GM19035 (cell line): ENCODE data around the gene ALOX15B.
"Not testable (repeated sequence)": the region's sequence is repeated elsewhere in the genome, so short reads cannot be mapped to it uniquely, and the experiment has no call there.

Source experiments
- ATAC-seq: cut with Tn5 transposase; IDR thresholded peaks from one replicate; pipeline ENCODE4 v1.9.1; 2021; ENCODE audit not compliant: unreplicated experiment

ALOX15B gene

GRCh38 chr17:8060274-8060673 lies 21.4 kb downstream of the ALOX15B start:
- ATAC-seq = no peak

GRCh38 chr17:8061851-8062250 lies 23.0 kb downstream of the ALOX15B start:
- not testable (repeated sequence) for ATAC-seq

DNA sequence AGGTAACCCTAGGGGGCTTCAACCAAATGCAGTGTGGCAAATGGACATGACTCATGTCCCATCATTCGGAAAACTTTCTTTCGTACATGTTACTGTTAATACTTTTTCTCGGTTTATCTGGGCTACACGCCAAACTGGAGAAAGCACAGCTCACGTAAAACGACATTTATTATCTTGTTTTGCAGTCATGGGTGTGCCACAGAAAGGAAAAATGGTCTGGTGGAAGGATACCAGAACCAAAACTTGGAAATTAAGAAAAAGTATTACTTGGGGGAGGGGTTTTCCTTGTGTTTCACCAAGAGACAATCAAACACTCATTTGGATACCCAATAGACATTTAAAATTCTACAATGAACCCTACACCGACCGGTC lies 23.6 kb downstream of the ALOX15B start:
- no peak for ATAC-seq

DNA sequence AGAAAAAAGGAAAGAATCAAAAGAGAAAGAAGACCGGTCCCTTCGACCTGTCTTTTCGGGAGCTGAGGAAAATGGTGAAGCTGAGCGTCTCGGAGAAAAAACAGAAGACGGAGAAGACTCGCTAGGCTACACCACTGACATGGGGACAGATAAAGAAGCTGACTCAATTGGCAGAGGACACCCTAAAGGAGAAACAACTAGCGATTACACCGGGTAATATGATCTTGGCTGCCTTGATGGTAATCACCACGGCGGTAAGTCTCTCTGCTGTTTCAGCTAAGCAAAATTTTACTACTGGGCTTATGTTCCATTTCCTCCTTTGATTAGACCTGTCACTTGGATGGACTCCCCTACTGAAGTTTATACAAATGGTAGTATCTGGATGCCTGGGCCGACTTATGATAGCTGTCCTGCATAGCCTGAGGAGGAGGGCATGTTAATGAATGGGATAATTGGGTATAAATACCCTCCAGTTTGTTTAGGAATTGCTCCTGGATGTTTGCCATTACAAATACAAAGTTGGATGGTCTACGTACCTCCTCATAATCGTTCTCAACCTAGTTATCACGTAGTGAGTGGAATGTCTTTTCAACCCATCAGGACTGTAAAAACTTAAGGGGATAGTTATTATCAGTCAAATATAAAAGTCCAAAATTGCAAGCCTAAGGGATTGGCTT lies 24.1 kb downstream of the ALOX15B start:
- ATAC-seq = no peak

GRCh38 chr17:8063761-8064534 lies 25.1 kb downstream of the ALOX15B start:
- ATAC-seq = no peak

DNA sequence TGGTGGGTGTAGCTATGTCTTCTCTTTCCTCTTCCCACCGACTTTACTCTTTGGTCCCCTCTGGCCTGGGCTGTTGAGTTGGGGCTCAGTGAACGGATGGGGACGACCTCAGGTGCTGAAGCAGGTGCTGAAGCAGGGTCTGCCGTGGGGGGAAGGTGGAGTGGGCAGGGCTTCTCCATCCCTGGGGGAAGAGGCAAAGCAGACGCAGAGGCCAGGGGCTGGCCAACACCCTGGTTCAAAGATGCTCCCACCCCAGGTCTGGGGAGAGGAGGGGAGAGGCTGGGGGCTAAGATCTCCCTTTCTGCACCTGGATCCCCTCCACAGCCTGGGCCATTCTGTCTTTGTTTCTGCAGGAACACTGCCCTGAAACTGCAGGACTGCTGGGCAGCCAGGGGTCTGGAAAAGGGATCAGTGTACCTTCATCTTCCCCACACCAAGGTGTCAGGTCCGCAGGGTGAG lies 25.7 kb downstream of the ALOX15B start:
- no peak for ATAC-seq

DNA sequence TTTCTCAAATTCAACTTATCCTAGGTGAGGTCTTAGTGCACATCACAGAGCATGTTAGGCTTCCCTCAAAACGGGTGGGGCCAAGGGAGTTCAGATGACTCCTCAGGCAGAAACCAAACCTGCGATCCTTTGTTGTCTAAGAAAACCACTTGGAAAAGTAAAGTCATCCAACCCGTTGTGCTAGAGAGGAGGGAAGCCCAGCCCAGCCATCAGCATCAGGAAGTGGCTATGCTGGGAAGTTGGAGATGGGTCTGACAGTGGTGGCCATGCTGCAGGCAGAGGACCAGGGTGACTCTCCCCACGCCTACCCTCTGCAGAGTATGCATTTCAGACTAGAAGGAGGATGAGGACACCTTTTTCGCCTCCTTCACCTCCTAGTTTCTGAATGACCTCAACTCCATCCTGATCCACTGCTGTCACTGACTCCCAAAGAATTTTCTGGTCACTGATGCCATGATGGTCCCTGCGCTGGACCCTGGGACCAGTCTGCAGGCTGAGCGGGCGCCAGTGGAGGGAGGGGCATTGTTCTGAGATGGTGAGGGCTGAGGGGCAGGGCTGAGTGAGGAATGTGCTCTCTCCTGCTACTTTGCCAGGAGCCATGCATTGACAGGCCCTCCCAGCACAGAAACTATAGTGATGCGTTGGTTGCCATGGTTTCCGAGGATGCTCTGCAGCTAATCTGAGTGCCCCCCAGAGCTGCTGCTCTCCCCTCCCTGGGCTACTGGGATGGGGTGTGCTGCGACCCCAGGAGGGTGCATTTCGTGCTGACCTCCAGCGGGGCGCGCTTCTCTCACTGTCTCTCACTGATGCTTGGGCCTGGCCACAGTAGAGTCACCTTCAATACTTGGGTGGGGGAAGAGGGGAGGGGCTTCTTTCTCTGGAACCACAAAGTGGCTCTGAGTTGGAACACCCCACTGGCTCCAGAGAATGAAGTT lies 28.2 kb downstream of the ALOX15B start:
- ATAC-seq = no peak

GRCh38 chr17:8067806-8068205 lies 28.9 kb downstream of the ALOX15B start:
- ATAC-seq = no peak

GRCh38 chr17:8068736-8069586 lies 30.1 kb downstream of the ALOX15B start:
- ATAC-seq = no peak

DNA sequence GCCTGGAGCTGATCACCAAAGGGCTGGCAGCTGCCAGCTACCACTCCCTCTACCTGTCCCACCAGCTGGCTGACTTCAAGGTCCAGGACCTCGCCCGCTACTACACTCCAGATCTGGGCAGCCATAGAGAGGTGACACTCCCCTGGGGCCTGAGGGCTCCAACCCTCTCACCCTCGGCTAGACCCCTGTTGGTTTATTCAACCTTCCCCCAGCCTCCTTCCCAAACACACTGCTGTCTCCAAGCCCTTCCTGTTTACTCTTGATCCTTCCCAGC lies 30.7 kb downstream of the ALOX15B start:
- no peak for ATAC-seq

GRCh38 chr17:8071496-8071895 lies 32.6 kb downstream of the ALOX15B start:
- no peak for ATAC-seq

DNA sequence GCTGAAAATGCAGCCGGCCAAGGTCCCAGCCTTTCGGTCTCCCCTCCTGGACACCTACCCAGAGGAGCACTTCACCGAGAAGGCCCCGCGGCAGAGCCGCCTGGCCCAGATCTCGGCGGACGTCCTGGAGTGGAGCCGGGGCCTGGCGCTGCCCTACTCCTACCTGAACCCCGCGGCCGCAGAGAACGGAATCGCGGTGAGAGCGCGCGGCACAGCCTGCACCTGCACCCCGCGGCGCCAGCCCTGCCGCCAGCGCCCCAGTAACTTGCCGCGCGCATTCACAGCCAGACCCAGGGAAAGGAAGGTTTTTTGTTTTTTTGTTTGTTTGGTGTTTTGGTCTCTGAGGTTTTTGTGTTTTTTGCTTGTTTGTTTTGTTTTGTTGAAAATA lies 33.5 kb downstream of the ALOX15B start:
- ATAC-seq = no peak

DNA sequence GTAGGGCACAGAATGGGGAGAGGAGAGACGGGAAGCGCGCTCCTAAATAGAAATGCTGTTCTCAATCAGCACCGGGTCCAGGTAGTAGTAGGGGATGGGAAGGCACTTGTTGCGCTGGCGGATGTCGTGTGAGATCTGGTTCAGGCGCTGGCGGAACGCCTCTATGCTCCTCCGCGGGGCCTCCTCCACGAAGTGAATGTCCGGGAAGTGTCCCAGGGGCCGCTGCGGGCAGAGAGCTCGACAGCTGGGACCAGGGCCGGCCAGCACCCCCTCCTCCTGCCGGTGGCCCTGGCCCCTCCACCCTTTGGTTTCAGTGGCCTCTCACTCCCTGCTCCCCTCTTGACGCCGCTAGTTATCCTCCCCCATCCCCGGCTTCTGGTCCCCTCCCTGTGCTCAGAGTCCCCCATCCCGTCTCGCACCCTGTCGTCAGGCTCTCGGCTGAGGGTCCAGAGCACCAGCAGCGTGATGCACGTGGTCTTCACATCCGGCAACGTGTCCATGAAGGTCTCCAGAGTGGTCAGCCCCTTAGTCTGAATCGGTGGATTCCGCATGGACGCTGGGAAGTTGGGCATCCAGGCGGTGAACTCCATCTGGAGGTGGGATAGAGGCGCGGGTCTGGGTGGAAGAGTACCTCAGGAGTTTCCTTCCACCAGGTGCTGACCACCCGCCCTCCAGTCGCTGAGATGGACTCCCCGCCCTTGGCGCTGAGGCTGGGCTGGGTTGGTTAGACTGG lies 34.0 kb downstream of the ALOX15B start:
- ATAC-seq = no peak

- ATAC-seq = no peak
Observed at GRCh38 chr17:8073627-8074484, 35.0 kb downstream of the ALOX15B start.

DNA sequence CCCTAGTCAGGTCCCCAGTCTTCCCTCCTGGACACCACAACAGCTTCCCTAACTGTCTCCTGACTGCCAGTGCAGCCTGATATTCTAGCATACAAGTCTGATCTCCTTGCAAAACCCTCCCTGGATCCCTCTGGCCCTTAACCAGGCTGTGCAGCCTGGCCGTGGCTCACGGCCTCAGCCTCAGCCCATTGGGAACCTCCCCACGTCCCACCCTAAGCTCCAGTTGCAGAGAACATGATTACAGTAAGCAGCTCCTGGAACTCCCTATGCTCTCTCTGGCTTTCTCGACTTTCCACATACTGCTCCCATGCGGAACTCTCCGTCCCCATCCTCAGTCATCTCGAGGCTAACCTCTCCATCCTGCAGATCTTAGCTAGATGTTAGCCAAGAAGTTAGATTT lies 35.7 kb downstream of the ALOX15B start:
- ATAC-seq = no peak

DNA sequence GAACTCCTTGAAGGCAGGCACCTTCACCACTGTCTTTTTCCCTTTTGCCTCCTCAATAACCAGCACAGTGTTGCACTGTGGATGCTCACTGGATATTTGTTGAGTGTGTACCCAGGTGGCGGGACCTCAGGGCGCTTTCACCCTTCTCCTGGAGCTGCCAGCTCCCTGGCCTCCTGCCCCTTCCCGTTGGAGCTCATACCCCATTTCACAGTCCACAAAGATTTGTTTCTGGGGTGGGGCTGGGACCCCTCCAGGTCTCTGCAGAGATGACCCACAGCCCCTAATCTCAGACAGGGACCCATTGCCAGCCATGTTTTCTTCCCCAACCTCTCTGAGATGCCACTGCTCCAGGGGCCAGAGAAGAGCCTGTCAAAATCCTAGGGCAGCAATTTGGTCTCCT lies 36.2 kb downstream of the ALOX15B start:
- ATAC-seq = no peak

GRCh38 chr17:8075574-8076342 lies 36.9 kb downstream of the ALOX15B start:
- ATAC-seq = no peak

- no peak for ATAC-seq
Observed at GRCh38 chr17:8076502-8077266, 37.8 kb downstream of the ALOX15B start.
